ENCODE data around the gene NR6A1. TPM values are rescaled to one million over a fixed set of nuclear protein-coding genes. Genes with fewer than 3 reads are reported as not detected.

Gene NR6A1
- total and polyA plus RNA-seq, 2 of the 8 experiments (the other 6 are each of a cell fraction or from before 2014, with no cell fraction given) = 93.2 to 237 TPM

- TF ChIP-seq KDM5A (IDR thresholded peaks at IDR 0.05; ENCODE audit: low read length) (no peak), BRCA1 (IDR thresholded peaks at IDR 0.05; ENCODE audit: low read depth, low read length) (no peak), E2F6 (IDR thresholded peaks at IDR 0.05) (no peak), ZNF274 (IDR thresholded peaks at IDR 0.05; ENCODE audit: borderline replicate concordance, extremely low read depth, low read length) (no peak), MAFK (IDR thresholded peaks at IDR 0.05; ENCODE audit: low read depth, low read length) (no peak)
Measured at GRCh38 chr9:124500796-124501611, 270.1 kb downstream of the NR6A1 start (continued).

All from H1 (cell line).